NCI-H2171 treated with DMSO at 0.1 percent for 48 hours (cell line): ENCODE results near the gene TRIM60.
"Not testable (repeated sequence)": the region's sequence is repeated elsewhere in the genome, so short reads cannot be mapped to it uniquely, and the experiment has no call there.

Experiments
- DNase-seq: peaks from one replicate; lab custom pipeline; 2025; lab: John Stamatoyannopoulos, UW

The TRIM60 gene

GRCh38 chr4:165031436-165032211 lies at the start of gene TRIM60:
TSS of gene TRIM60 (plus strand) at chr4:165031999. CDS start at chr4:165040073, 8,074 bp downstream.
- no peak for DNase-seq

GRCh38 chr4:164989471-164989870 lies 42.3 kb upstream of the TRIM60 start:
- peak; percentile 48 for DNase-seq

GRCh38 chr4:164990786-164991185 lies 41.0 kb upstream of the TRIM60 start:
- DNase-seq, result not testable (repeated sequence)

- DNase-seq, result not testable (repeated sequence)
Measured at GRCh38 chr4:164996123-164996522, 35.7 kb upstream of the TRIM60 start.

GRCh38 chr4:164997324-164997723 lies 34.5 kb upstream of the TRIM60 start:
- peak; percentile 3 for DNase-seq

- DNase-seq, result no peak
Measured at GRCh38 chr4:164997941-164998340, 33.9 kb upstream of the TRIM60 start.

GRCh38 chr4:164998526-164999080 lies 33.2 kb upstream of the TRIM60 start:
- DNase-seq, result not testable (repeated sequence)

GRCh38 chr4:165001957-165002356 lies 29.8 kb upstream of the TRIM60 start:
- not testable (repeated sequence) for DNase-seq

- no peak for DNase-seq
Measured at GRCh38 chr4:165005352-165005925, 26.4 kb upstream of the TRIM60 start.

GRCh38 chr4:165006456-165006855 lies 25.3 kb upstream of the TRIM60 start:
- peak; percentile 67 for DNase-seq

- DNase-seq, result no peak
Measured at GRCh38 chr4:165006886-165007285, 24.9 kb upstream of the TRIM60 start.

- DNase-seq, result no peak
Measured at GRCh38 chr4:165009493-165010227, 22.1 kb upstream of the TRIM60 start.

GRCh38 chr4:165010487-165010886 lies 21.3 kb upstream of the TRIM60 start:
- no peak for DNase-seq

- DNase-seq, result no peak
Measured at GRCh38 chr4:165010991-165011390, 20.8 kb upstream of the TRIM60 start.

GRCh38 chr4:165011403-165011802 lies 20.4 kb upstream of the TRIM60 start:
- DNase-seq, result no peak

GRCh38 chr4:165013691-165014090 lies 18.1 kb upstream of the TRIM60 start:
- DNase-seq, result no peak

GRCh38 chr4:165016971-165017370 lies 14.8 kb upstream of the TRIM60 start:
- no peak for DNase-seq

- DNase-seq, result not testable (repeated sequence)
Measured at GRCh38 chr4:165019995-165020394, 11.8 kb upstream of the TRIM60 start.

GRCh38 chr4:165025782-165026181 lies 6.0 kb upstream of the TRIM60 start:
- not testable (repeated sequence) for DNase-seq

- DNase-seq, result no peak
Measured at GRCh38 chr4:165027762-165028402, 3.9 kb upstream of the TRIM60 start.

- no peak for DNase-seq
Measured at GRCh38 chr4:165048170-165048569, 16.4 kb downstream of the TRIM60 start.

GRCh38 chr4:165052627-165053026 lies 20.8 kb downstream of the TRIM60 start:
- DNase-seq, result no peak
